SU-DHL-6 (cell line): ENCODE results near the gene PNO1.

Experiments
- EZH2phosphoT487 ChIP-seq: fragments of 200-600 bp; sonication (generic), shearing (Covaris generic); conservative IDR thresholded peaks from 2 replicates; pipeline ENCODE4 v1.6.1; 2018; ENCODE audit warnings: mild to moderate bottlenecking, antibody characterized with exemption, low read length, moderate library complexity, mixed read lengths
- TF ChIP-seq, protein P1 (sequence below): fragments of 200-600 bp; sonication (generic); IDR thresholded peaks from one replicate; pipeline ENCODE4 v1.5.1; 2017; ENCODE audit warnings: antibody characterized with exemption, mild to moderate bottlenecking, low read length, moderate library complexity; ENCODE audit not compliant: insufficient read depth, poor library complexity, severe bottlenecking

DNA sequence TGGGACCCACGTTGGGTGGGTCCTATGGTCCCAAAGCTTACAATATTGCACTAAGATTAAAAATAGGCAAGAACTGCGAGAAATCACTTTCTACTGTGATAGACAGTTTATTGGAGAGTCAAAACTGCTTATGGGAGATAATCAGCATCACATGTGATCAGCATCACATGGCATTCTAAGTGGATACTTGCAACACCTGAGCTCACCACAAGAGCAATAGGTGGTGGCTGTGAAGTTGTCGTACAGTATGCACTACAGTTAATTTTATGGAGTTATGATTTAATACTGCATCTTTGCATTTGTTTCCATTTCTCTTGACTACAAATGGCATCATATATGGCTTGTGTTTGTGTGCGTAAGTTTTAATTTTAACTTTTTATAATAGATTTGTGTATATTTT lies 11.6 kb downstream of the PNO1 start:
- TF ChIP-seq, protein P1, sequence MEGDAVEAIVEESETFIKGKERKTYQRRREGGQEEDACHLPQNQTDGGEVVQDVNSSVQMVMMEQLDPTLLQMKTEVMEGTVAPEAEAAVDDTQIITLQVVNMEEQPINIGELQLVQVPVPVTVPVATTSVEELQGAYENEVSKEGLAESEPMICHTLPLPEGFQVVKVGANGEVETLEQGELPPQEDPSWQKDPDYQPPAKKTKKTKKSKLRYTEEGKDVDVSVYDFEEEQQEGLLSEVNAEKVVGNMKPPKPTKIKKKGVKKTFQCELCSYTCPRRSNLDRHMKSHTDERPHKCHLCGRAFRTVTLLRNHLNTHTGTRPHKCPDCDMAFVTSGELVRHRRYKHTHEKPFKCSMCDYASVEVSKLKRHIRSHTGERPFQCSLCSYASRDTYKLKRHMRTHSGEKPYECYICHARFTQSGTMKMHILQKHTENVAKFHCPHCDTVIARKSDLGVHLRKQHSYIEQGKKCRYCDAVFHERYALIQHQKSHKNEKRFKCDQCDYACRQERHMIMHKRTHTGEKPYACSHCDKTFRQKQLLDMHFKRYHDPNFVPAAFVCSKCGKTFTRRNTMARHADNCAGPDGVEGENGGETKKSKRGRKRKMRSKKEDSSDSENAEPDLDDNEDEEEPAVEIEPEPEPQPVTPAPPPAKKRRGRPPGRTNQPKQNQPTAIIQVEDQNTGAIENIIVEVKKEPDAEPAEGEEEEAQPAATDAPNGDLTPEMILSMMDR: no peak
- no peak for TF ChIP-seq EZH2phosphoT487
